Ectodermal cell (in vitro differentiated cells): ENCODE results near the gene GID8. TPM values are rescaled to one million over a fixed set of nuclear protein-coding genes. Genes with fewer than 3 reads are reported as not detected.
A peak's percentile ranks its signal among the peaks of the same experiment; 100 is the strongest.

Source experiments
- H3K27ac ChIP-seq: 2 replicates; pipeline ENCODE4 v1.7.0; 2013; ENCODE audit warnings: mild to moderate bottlenecking, low read depth, low read length; ENCODE audit not compliant: insufficient read depth, poor library complexity, severe bottlenecking
- H3K27me3 ChIP-seq: 2 replicates; pipeline ENCODE4 v1.7.0; 2013; ENCODE audit warnings: mild to moderate bottlenecking, low read length; ENCODE audit not compliant: insufficient read depth, control insufficient read depth, poor library complexity, severe bottlenecking
- H3K36me3 ChIP-seq: one replicate; pipeline ENCODE4 v1.7.0; 2013; ENCODE audit warnings: low read length; ENCODE audit not compliant: control insufficient read depth, insufficient read depth
- H3K4me1 ChIP-seq: one replicate; pipeline ENCODE4 v1.7.0; 2013; ENCODE audit warnings: low read length; ENCODE audit not compliant: control insufficient read depth, insufficient read depth
- H3K4me3 ChIP-seq: 2 replicates; pipeline ENCODE4 v1.7.0; 2013; ENCODE audit warnings: low read depth, low read length, control low read depth; ENCODE audit not compliant: insufficient read depth
- H3K9me3 ChIP-seq: 2 replicates; pipeline ENCODE4 v1.7.0; 2013; ENCODE audit warnings: mild to moderate bottlenecking, low read length, moderate library complexity; ENCODE audit not compliant: control insufficient read depth
- WGBS, 2 experiments: methylation state at CpG; one replicate each; pipeline ENCODE4 v1.1.7; 2013; ENCODE audit warnings: missing lambda C conversion rate in 2 of 2; 5-methylcytosine and 5-hydroxymethylcytosine counted together
- polyA plus RNA-seq, 4 experiments: library from polyadenylated mRNA; stranded (reverse); fragments of 50-300 nt; gene quantifications; one replicate each; pipeline ENCODE4 v1.2.3, GENCODE V29; 2013

GID8 gene
- 52.0 TPM for polyA plus RNA-seq (2013, experiment 1 of 4)
- 61.7 TPM for polyA plus RNA-seq (2013, experiment 2 of 4)
- 39.5 TPM for polyA plus RNA-seq (2013, experiment 3 of 4)
- 44.1 TPM for polyA plus RNA-seq (2013, experiment 4 of 4)

GRCh38 chr20:62938105-62938888, at the start of gene GID8:
Gene GID8 (plus strand): TSS chr20:62938147. CDS start chr20:62941503, 3,356 bp downstream.
- peaks cover 18% of the 10 kb centered on the region for H3K4me1 ChIP-seq
- no peaks in the 10 kb centered on the region for H3K9me3 ChIP-seq
- peak within 1 kb of the TSS; percentile 92 for H3K4me3 ChIP-seq
- WGBS, 2 experiments = 1% methylated on average over 75 to 77 of the region's 79 CpGs
- H3K27ac ChIP-seq = peak within 1 kb of the TSS; percentile 93
- H3K36me3 ChIP-seq = peaks cover 11% of the 10 kb centered on the region
- H3K27me3 ChIP-seq = no peaks in the 10 kb centered on the region

DNA sequence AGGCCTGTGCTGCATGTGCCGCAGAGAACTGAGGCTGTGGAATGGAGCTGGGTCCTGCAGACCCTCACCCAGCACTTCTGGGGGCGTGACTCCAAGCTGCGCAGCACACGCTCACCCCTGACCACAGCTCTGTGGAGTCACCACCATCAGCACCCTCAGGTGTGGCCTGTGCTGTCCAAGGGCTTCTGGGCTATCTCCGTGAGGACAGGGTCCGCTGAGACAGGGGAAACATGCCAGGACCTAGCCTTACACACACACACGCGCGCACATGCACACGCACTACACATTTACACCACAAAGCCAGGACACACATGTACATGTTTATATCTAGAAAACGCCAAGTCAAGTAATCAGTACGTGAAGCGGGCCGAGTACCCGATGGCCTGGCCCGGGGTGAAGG, 49.5 kb upstream of the GID8 start:
- Histone ChIP-seq H3K27ac (no peak overlapping the region), H3K36me3 (peaks cover 54% of the 10 kb centered on the region)

DNA sequence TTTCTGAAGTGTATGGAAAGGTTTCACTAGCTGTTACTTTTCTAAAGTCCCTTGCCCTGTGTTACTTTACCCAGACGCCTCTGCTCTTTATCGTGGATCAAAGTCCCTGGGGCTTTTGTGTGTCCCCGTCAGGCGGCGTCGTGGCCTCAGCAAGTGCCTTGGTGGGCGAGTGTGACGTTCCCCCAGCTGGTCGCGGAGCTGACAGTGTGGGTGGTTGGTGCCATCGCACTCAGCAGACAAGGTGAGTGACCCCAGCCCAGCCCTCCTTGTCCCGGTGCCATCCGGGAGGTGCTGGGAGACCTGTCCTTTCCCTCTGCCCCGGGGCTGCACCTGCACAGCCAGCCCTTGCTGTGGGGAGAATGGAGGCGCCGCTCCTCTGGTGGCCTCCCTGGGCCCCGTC, 49.0 kb upstream of the GID8 start:
- peaks cover 58% of the 10 kb centered on the region for H3K36me3 ChIP-seq
- H3K4me3 ChIP-seq = no peak overlapping the region
- no peak overlapping the region for H3K27ac ChIP-seq
- no peaks in the 10 kb centered on the region for H3K9me3 ChIP-seq
- H3K4me1 ChIP-seq = no peaks in the 10 kb centered on the region
- 96% methylated on average over 17 of the region's 17 CpGs for WGBS, 2 experiments
- no peaks in the 10 kb centered on the region for H3K27me3 ChIP-seq

More for the DNA sequence above, 49.5 kb upstream of the GID8 start:
- Histone ChIP-seq H3K4me3 (no peak overlapping the region), H3K4me1 (no peaks in the 10 kb centered on the region), H3K27me3 (no peaks in the 10 kb centered on the region), H3K9me3 (no peaks in the 10 kb centered on the region)
- 94 to 95% methylated on average over 16 of the region's 16 CpGs for WGBS, 2 experiments

- H3K27me3 ChIP-seq = no peaks in the 10 kb centered on the region
- no peak overlapping the region for H3K4me3 ChIP-seq
- WGBS, 2 experiments = 95 to 98% methylated on average over 8 of the region's 8 CpGs
- peaks cover 61% of the 10 kb centered on the region for H3K36me3 ChIP-seq
- no peak overlapping the region for H3K27ac ChIP-seq
- H3K4me1 ChIP-seq = no peaks in the 10 kb centered on the region
- no peaks in the 10 kb centered on the region for H3K9me3 ChIP-seq
Measured at GRCh38 chr20:62889411-62889810, 48.5 kb upstream of the GID8 start.

GRCh38 chr20:62889871-62890270, 48.1 kb upstream of the GID8 start:
- Histone ChIP-seq H3K36me3 (peaks cover 65% of the 10 kb centered on the region), H3K4me1 (no peaks in the 10 kb centered on the region), H3K9me3 (no peaks in the 10 kb centered on the region), H3K27ac (no peak overlapping the region), H3K27me3 (no peaks in the 10 kb centered on the region), H3K4me3 (no peak overlapping the region)
- 95 to 96% methylated on average over 9 of the region's 9 CpGs for WGBS, 2 experiments

- WGBS, 2 experiments = 95 to 97% methylated on average over 7 of the region's 7 CpGs
- H3K4me3 ChIP-seq = no peak overlapping the region
- H3K9me3 ChIP-seq = no peaks in the 10 kb centered on the region
- no peaks in the 10 kb centered on the region for H3K4me1 ChIP-seq
- no peak overlapping the region for H3K27ac ChIP-seq
- no peaks in the 10 kb centered on the region for H3K27me3 ChIP-seq
- H3K36me3 ChIP-seq = peaks cover 65% of the 10 kb centered on the region
Measured at GRCh38 chr20:62890444-62890843, 47.5 kb upstream of the GID8 start.

GRCh38 chr20:62891111-62891510, 46.8 kb upstream of the GID8 start:
- Histone ChIP-seq H3K4me1 (no peaks in the 10 kb centered on the region), H3K27me3 (no peaks in the 10 kb centered on the region), H3K27ac (no peak overlapping the region), H3K9me3 (no peaks in the 10 kb centered on the region), H3K36me3 (peaks cover 68% of the 10 kb centered on the region), H3K4me3 (no peak overlapping the region)
- WGBS, 2 experiments = 95 to 96% methylated on average over 15 of the region's 15 CpGs

DNA sequence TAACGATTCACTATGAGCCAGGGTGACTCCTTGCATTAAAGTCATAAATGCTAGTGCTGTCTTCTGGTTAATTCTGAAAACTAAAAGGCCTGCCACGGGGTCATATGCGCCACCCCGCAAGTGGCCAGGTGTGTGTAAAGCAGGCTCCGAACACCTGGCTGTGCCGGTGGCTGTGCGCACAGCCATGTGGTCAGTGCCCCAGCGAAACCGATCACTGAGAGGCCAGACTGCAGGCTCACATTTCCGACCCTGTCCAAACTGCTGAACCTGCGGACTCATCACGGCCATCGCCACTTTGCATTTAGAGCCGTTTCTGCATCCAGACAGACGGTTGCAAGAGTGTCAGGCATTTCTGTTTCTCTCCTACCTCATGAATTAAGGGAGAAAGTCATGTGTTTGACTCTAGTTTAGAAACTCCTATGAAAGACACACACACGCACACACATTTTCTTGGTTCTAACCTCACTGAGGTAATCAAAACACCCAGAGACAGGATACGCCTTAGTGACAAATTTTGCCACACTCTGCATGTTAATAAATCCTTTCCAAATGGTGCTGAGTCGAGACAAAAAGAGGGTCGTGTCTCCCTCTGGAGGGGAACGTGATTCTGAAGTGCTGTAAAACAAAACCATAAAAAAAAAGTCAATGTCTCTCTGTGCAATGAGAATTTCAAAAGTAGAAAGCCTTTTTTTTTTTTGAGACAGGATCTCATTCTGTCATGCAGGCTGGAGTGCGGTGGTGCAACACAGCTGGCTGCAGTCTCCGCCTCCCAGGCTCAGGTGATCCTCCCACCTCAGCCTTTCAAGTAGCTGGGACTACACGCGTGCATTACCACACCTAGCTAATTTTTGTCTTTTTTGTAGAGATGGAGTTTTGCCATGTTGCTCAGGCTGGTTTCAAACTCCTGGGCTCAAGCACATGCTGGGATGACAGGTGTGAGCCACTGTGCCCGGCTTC, 45.3 kb upstream of the GID8 start:
- Histone ChIP-seq H3K4me3 (no peak overlapping the region), H3K27ac (no peak overlapping the region), H3K36me3 (peaks cover 65% of the 10 kb centered on the region), H3K4me1 (no peaks in the 10 kb centered on the region), H3K27me3 (no peaks in the 10 kb centered on the region), H3K9me3 (no peaks in the 10 kb centered on the region)
- 94 to 95% methylated on average over 25 of the region's 25 CpGs for WGBS, 2 experiments

- Histone ChIP-seq H3K27me3 (no peaks in the 10 kb centered on the region), H3K27ac (no peak overlapping the region), H3K9me3 (no peaks in the 10 kb centered on the region), H3K36me3 (peaks cover 55% of the 10 kb centered on the region), H3K4me1 (peaks cover under 1% of the 10 kb centered on the region), H3K4me3 (no peak overlapping the region)
- 93 to 95% methylated on average over 14 of the region's 14 CpGs for WGBS, 2 experiments
Measured at GRCh38 chr20:62893700-62894099, 44.2 kb upstream of the GID8 start.

DNA sequence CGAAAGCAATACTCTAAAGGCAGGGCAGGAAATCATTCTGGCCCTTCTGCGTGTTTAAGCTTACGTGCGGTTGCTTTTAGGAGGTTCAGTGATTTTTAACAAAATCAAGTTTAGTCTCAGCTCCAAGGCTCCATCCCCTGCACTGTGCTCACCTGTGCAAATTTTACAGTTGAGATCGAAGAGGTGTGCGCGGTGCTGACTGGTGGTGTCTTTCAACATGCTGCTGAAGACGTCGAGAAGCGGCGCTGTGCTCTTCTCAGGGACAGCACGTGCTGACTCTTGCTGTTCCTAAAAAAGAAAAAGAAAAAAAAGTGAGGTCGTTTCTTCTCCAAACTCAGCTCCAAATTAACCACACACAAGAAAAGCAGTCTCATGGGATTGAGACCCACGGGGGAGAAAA, 43.7 kb upstream of the GID8 start:
- no peak overlapping the region for H3K27ac ChIP-seq
- 93 to 94% methylated on average over 13 to 14 of the region's 14 CpGs for WGBS, 2 experiments
- peaks cover 50% of the 10 kb centered on the region for H3K36me3 ChIP-seq
- H3K9me3 ChIP-seq = no peaks in the 10 kb centered on the region
- H3K4me1 ChIP-seq = peaks cover 6% of the 10 kb centered on the region
- H3K27me3 ChIP-seq = no peaks in the 10 kb centered on the region
- H3K4me3 ChIP-seq = no peak overlapping the region
